PC-3 (cell line): Measurements from ENCODE around the gene NUMA1. TPM values are rescaled to one million over a fixed set of nuclear protein-coding genes. Genes with fewer than 3 reads are reported as not detected.
A peak's percentile ranks its signal among the peaks of the same experiment; 100 is the strongest.

Experiments used
- ATAC-seq: fragments of 200-7000 bp; cut with Tn5 transposase; 2 replicates; pipeline ENCODE4 v1.9.1; 2020; ENCODE audit warnings: mild to moderate bottlenecking, moderate library complexity
- BruUV-seq: library from RNA; stranded (reverse); fragments of 400-500 nt; replicated peaks from 2 replicates; lab custom pipeline; 2021; lab: Mats Ljungman, UMichigan
- CTCF ChIA-PET: fragments of 300-600 bp; sonication (Branson Sonifier 250); formaldehyde crosslinking; loops from one replicate; lab custom pipeline; 2022; ENCODE audit warnings: antibody characterized with exemption; lab: Charles Lee
- POLR2A ChIA-PET: fragments of 300-600 bp; sonication (Branson Sonifier 250); formaldehyde crosslinking; loops from one replicate; lab custom pipeline; 2022; ENCODE audit warnings: antibody characterized with exemption; ENCODE audit not compliant: unreplicated experiment; lab: Charles Lee
- DNase-seq: peaks from one replicate; pipeline ENCODE4 v3.0.0-alpha.2; 2015
- H2AFZ ChIP-seq: fragments of 300-600 bp; sonication (generic); 2 replicates; pipeline ENCODE4 v1.6.0; 2016; ENCODE audit warnings: antibody characterized with exemption, low read length
- H3F3A ChIP-seq: fragments of 300-600 bp; sonication (generic); one replicate; pipeline ENCODE4 v1.6.0; 2017; ENCODE audit warnings: antibody characterized with exemption, low read length, control low read depth, mild to moderate bottlenecking; ENCODE audit not compliant: unreplicated experiment
- H3K27ac ChIP-seq: fragments of 300-600 bp; sonication (generic); 2 replicates; pipeline ENCODE4 v1.5.1; 2016; ENCODE audit warnings: mild to moderate bottlenecking, low read length
- H3K27me3 ChIP-seq: fragments of 300-600 bp; sonication (generic); 2 replicates; pipeline ENCODE4 v1.6.1; 2016; ENCODE audit warnings: low read length, mixed read lengths
- H3K36me3 ChIP-seq: fragments of 300-600 bp; sonication (generic); 2 replicates; pipeline ENCODE4 v1.6.1; 2016; ENCODE audit warnings: low read depth, mixed run types, low read length, mixed read lengths
- H3K4me1 ChIP-seq: fragments of 300-600 bp; sonication (generic); 2 replicates; pipeline ENCODE4 v1.5.1; 2016; ENCODE audit warnings: low read length; ENCODE audit not compliant: insufficient read depth
- H3K4me2 ChIP-seq: fragments of 300-600 bp; sonication (generic); 2 replicates; pipeline ENCODE4 v1.6.0; 2016; ENCODE audit warnings: low read length
- H3K4me3 ChIP-seq: fragments of 300-600 bp; sonication (generic); 2 replicates; pipeline ENCODE4 v1.5.1; 2016; ENCODE audit warnings: mild to moderate bottlenecking, low read length, mixed read lengths
- H3K79me2 ChIP-seq: fragments of 300-600 bp; sonication (generic); 2 replicates; pipeline ENCODE4 v1.6.1; 2017; ENCODE audit warnings: low read length, mixed read lengths
- H3K9ac ChIP-seq: fragments of 300-600 bp; sonication (generic); 2 replicates; pipeline ENCODE4 v1.6.0; 2016; ENCODE audit warnings: mild to moderate bottlenecking, low read length
- H3K9me2 ChIP-seq: fragments of 300-600 bp; sonication (generic); replicated peaks from 2 replicates; pipeline ENCODE4 v1.6.1; 2016; ENCODE audit warnings: mixed run types, low read length, mixed read lengths
- H3K9me3 ChIP-seq: fragments of 300-600 bp; sonication (generic); 2 replicates; pipeline ENCODE4 v1.6.1; 2016; ENCODE audit warnings: low read length, mixed read lengths
- H4K20me1 ChIP-seq: fragments of 300-600 bp; sonication (generic); 2 replicates; pipeline ENCODE4 v1.6.1; 2016; ENCODE audit warnings: low read length, mixed read lengths
- EZH2 ChIP-seq: fragments of 300-600 bp; sonication (generic); IDR thresholded peaks from one replicate; pipeline ENCODE4 v1.6.1; 2017; ENCODE audit warnings: antibody characterized with exemption, mild to moderate bottlenecking, low read length; ENCODE audit not compliant: unreplicated experiment
- EZH2phosphoT487 ChIP-seq: fragments of 300-600 bp; sonication (generic); IDR thresholded peaks from 2 replicates; pipeline ENCODE4 v1.6.1; 2018; ENCODE audit warnings: mild to moderate bottlenecking, antibody characterized with exemption, low read length, borderline replicate concordance
- intact Hi-C: fragments of 100-400 bp; cut with micrococcal nuclease; formaldehyde crosslinking; loops from 2 replicates; pipeline ENCODE4 v1.9.0; 2023
- total RNA-seq: library from RNA; depleted of rRNA; stranded (reverse); fragments of >200 nt; gene quantifications from 2 replicates; pipeline ENCODE4 v1.2.3, GENCODE V29; 2014
- TF ChIP-seq, protein P1 (sequence below): fragments of 300-600 bp; sonication (generic); conservative IDR thresholded peaks from 2 replicates; pipeline ENCODE4 v1.5.1; 2017; ENCODE audit warnings: antibody characterized with exemption, low read depth, mild to moderate bottlenecking, low read length

The NUMA1 gene
- total RNA-seq, 1 experiment from 2014 or later, result 145 TPM

DNA sequence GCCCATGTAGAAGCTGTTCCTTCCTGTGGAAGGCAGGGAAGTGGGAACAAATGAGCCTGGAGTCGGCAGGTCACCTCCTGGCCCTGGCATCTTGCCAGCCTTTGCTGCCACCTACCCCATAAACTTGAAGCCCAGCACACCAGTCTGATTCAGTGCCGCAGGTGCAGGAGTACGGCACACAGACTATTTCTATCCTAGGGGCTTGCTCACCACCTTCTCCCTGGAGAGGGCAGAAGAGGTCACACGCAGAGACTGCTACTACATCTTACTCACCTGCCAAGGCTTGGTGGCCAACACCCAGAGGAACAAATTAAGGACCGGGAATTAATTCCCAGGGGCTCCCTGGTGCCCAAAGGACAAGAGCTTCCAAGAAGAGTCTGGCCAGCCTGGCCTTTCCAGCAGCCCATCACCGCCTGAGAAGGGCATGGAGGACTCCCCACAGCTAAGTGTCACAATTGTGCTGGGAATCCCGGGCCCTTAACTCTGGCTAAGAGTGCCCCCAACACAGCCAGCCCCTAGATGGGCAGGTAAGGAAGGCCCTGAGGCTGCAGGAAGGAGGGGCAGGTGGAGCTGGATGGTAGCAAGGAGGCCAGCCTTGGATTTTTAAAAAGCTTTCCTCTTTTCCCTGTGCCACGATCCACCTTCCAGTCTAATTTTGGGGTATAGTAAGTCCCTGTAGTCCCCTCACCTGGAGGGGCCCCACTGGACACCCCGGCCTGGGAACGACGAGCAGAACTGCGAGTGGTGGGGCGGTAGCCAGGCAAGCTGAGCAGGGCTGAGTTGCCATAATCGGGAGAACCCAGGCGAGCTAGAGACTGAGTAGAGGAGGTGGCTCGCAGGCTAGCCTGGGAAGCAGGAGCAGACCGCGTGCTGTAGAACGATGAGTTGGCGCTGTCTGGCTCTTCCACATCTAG is 74.7 kb downstream of the NUMA1 start:
- ATAC-seq (no peak), DNase-seq (peak; percentile 19)
- POLR2A ChIA-PET, result no interaction called here
- Histone ChIP-seq H2AFZ (no peak overlapping the region), H3K27ac (no peak overlapping the region), H4K20me1 (peaks cover 5% of the 10 kb centered on the region; the same call in 1 of the 2 replicates), H3K36me3 (peaks cover 77% of the 10 kb centered on the region), H3K79me2 (no peaks in the 10 kb centered on the region), H3K9ac (no peak overlapping the region), H3K4me3 (no peak overlapping the region), H3K27me3 (no peaks in the 10 kb centered on the region), H3K4me2 (no peak overlapping the region), H3K9me2 (no peaks in the 10 kb centered on the region), H3F3A (peaks cover 6% of the 10 kb centered on the region), H3K4me1 (no peaks in the 10 kb centered on the region), H3K9me3 (no peaks in the 10 kb centered on the region)
- TF ChIP-seq, protein P1, sequence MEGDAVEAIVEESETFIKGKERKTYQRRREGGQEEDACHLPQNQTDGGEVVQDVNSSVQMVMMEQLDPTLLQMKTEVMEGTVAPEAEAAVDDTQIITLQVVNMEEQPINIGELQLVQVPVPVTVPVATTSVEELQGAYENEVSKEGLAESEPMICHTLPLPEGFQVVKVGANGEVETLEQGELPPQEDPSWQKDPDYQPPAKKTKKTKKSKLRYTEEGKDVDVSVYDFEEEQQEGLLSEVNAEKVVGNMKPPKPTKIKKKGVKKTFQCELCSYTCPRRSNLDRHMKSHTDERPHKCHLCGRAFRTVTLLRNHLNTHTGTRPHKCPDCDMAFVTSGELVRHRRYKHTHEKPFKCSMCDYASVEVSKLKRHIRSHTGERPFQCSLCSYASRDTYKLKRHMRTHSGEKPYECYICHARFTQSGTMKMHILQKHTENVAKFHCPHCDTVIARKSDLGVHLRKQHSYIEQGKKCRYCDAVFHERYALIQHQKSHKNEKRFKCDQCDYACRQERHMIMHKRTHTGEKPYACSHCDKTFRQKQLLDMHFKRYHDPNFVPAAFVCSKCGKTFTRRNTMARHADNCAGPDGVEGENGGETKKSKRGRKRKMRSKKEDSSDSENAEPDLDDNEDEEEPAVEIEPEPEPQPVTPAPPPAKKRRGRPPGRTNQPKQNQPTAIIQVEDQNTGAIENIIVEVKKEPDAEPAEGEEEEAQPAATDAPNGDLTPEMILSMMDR, result no peak
- no peak for TF ChIP-seq EZH2
- TF ChIP-seq EZH2phosphoT487, result no peak
- BruUV-seq, result no TSS peak
- intact Hi-C loops, result no loop called here
- CTCF ChIA-PET, result no interaction called here

DNA sequence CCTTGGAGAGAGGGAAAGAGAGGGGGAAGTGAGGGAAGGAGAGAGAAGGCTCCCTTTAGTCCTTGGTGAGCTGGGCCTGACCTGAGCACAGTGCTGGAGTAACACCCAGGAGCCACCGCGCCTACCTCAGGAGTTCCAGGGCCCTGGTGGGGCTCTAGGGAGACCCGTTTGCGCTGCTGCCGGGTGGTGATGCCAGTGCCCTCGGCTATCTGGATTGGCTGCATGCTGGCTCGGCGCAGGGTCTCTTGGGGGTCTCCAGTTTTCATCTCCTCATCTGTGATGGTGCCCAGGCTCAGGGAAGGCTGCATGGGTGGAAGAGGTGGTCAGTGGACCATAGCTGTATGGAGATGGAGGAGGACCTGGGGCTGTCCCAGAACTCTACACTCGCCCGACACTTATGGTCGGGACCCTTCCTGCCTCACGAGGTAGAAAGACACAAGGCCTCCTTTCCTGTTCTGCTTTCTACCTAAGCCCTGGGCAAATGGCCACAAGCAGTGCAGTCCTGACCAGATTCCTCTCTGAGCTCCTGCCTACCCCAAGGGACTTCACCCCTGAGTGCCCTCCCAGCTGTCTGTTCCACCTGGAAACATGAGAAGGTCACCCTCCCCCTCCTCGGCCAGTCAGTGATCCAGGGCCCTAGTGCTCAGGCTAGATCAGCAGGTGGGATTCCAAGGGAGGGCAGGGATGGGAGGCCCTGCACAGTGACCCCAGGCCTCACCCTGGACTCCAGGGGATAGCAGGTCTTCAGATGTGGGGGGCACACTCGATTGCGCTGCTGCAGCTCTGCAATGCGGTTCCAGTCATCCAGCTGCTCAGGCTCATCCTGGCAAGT is 75.6 kb downstream of the NUMA1 start:
- BruUV-seq, result no TSS peak
- Histone ChIP-seq H3F3A (peaks cover 6% of the 10 kb centered on the region), H3K4me1 (no peaks in the 10 kb centered on the region), H2AFZ (no peak overlapping the region), H4K20me1 (peaks cover 5% of the 10 kb centered on the region; the same call in 1 of the 2 replicates), H3K9me3 (no peaks in the 10 kb centered on the region), H3K4me3 (no peak overlapping the region), H3K9me2 (no peaks in the 10 kb centered on the region), H3K79me2 (no peaks in the 10 kb centered on the region), H3K9ac (no peak overlapping the region), H3K4me2 (no peak overlapping the region), H3K36me3 (peaks cover 69% of the 10 kb centered on the region), H3K27me3 (no peaks in the 10 kb centered on the region), H3K27ac (no peak overlapping the region)
- ATAC-seq (no peak), DNase-seq (no peak)
- ChIA-PET CTCF (no interaction called here), POLR2A (no interaction called here)
- intact Hi-C loops, result no loop called here
- TF ChIP-seq, protein P1, result no peak
- no peak for TF ChIP-seq EZH2phosphoT487
- no peak for TF ChIP-seq EZH2
